MCF 10A (cell line): ENCODE results near the gene NR1H3. TPM values are rescaled to one million over a fixed set of nuclear protein-coding genes. Genes with fewer than 3 reads are reported as not detected.
A peak's percentile ranks its signal among the peaks of the same experiment; 100 is the strongest.

Source experiments
- BruUV-seq: library from RNA; stranded (reverse); fragments of 400-500 nt; replicated peaks from 2 replicates; lab custom pipeline; 2021; lab: Mats Ljungman, UMichigan
- CTCF ChIA-PET: fragments of 300-600 bp; sonication (Branson Sonifier 250); formaldehyde crosslinking; extraction: SDS; loops from one replicate; lab custom pipeline; 2021; ENCODE audit warnings: antibody characterized with exemption, inconsistent platforms; lab: Yijun Ruan, JAX
- POLR2A ChIA-PET: fragments of 300-600, 350-650 bp; sonication (Branson Sonifier 250); formaldehyde crosslinking; extraction: SDS; loops from one replicate; lab custom pipeline; 2020; ENCODE audit warnings: antibody characterized with exemption, inconsistent platforms; lab: Yijun Ruan, JAX
- DNase-seq: peaks from one replicate; pipeline ENCODE4 v3.0.0-alpha.2; 2018; ENCODE audit not compliant: unreplicated experiment
- H3K27ac Mint-ChIP-seq: one replicate; pipeline ENCODE4 v1.8.0; 2022; ENCODE audit warnings: mild to moderate bottlenecking, low read depth, mixed read lengths; ENCODE audit not compliant: unreplicated experiment
- H3K27me3 Mint-ChIP-seq: one replicate; pipeline ENCODE4 v1.8.0; 2022; ENCODE audit warnings: mixed read lengths; ENCODE audit not compliant: insufficient read depth, unreplicated experiment
- H3K36me3 Mint-ChIP-seq: one replicate; pipeline ENCODE4 v1.8.0; 2022; ENCODE audit warnings: mild to moderate bottlenecking, moderate library complexity, mixed read lengths; ENCODE audit not compliant: insufficient read depth, unreplicated experiment
- H3K4me1 Mint-ChIP-seq: one replicate; pipeline ENCODE4 v1.8.0; 2022; ENCODE audit warnings: mixed read lengths; ENCODE audit not compliant: insufficient read depth, unreplicated experiment
- H3K4me3 Mint-ChIP-seq: one replicate; pipeline ENCODE4 v1.8.0; 2022; ENCODE audit warnings: mild to moderate bottlenecking, moderate library complexity, mixed read lengths; ENCODE audit not compliant: unreplicated experiment
- H3K9me3 Mint-ChIP-seq: one replicate; pipeline ENCODE4 v1.8.0; 2022; ENCODE audit warnings: mixed read lengths; ENCODE audit not compliant: unreplicated experiment
- intact Hi-C: fragments of 100-400 bp; cut with micrococcal nuclease; formaldehyde crosslinking; loops from 2 replicates; pipeline ENCODE4 v1.14.1; 2022
- total RNA-seq: library from RNA; stranded (reverse); gene quantifications from 2 replicates; pipeline ENCODE4 v1.2.3, GENCODE V29; 2022
- TF ChIP-seq, protein P1 (sequence below): fragments of 200-600 bp; IDR thresholded peaks from one replicate; pipeline ENCODE4 v1.8.0; 2022; ENCODE audit warnings: antibody characterized with exemption, mild to moderate bottlenecking; ENCODE audit not compliant: unreplicated experiment

NR1H3 gene
- total RNA-seq, 1 experiment from 2014 or later: 17.8 TPM

DNA sequence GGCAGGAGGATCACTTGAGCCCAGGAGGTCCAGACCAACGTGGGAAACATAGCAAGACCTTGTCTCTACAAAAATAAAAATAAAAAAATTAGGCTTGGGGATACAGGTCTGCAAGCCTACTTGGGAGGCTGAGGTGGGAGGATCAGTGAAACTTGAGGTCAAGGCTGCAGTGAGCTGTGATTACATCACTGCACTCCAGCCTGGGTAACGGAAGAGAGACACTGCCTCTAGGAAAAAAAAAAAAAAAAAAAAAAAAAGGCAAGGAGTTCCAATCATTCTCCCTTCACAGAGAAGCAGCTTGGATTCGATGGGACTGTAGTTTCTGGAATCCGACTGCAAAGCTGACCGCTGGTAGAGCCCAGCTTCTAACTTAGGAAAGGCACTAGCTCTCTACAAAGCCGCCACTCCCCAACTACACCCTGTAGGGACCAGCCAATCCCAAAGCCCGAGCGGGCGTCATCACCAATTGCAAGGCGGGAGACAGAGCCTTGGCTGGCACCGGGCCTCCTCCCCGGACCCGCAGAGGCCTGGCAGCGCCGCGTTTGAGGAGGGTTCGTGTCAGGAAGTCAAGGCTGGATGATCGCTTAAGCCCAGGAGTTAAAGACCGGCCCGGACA lies 43.7 kb upstream of the NR1H3 start:
- H3K27me3 Mint-ChIP-seq: no peaks in the 10 kb centered on the region
- peak; percentile 97 for DNase-seq
- no peaks in the 10 kb centered on the region for H3K9me3 Mint-ChIP-seq
- peak overlapping the region; percentile 91 for H3K27ac Mint-ChIP-seq
- ChIA-PET CTCF (interaction anchor here (0.6 to 3.5 kb wide), 10 partner anchors 9 to 815 kb away, joined by 3 to 55 read pairs (median 8); partner anchors contain the start of genes ARFGAP2 and PACSIN3), POLR2A (interaction anchor here (0.5 to 7.9 kb wide), 21 partner anchors 9 to 1443 kb away, joined by 3 to 199 read pairs (median 8); partner anchors contain the start of genes ACP2, ARFGAP2, CELF1 and MADD)
- BruUV-seq: TSS peak; percentile 32
- intact Hi-C loops: loop anchor here (2.0 kb wide), 1 partner anchor 29 kb away; no protein-coding TSS in a partner anchor
- TF ChIP-seq, protein P1, sequence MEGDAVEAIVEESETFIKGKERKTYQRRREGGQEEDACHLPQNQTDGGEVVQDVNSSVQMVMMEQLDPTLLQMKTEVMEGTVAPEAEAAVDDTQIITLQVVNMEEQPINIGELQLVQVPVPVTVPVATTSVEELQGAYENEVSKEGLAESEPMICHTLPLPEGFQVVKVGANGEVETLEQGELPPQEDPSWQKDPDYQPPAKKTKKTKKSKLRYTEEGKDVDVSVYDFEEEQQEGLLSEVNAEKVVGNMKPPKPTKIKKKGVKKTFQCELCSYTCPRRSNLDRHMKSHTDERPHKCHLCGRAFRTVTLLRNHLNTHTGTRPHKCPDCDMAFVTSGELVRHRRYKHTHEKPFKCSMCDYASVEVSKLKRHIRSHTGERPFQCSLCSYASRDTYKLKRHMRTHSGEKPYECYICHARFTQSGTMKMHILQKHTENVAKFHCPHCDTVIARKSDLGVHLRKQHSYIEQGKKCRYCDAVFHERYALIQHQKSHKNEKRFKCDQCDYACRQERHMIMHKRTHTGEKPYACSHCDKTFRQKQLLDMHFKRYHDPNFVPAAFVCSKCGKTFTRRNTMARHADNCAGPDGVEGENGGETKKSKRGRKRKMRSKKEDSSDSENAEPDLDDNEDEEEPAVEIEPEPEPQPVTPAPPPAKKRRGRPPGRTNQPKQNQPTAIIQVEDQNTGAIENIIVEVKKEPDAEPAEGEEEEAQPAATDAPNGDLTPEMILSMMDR: no peak
- H3K4me3 Mint-ChIP-seq: peak overlapping the region; percentile 76
- peaks cover 31% of the 10 kb centered on the region for H3K36me3 Mint-ChIP-seq
- H3K4me1 Mint-ChIP-seq: peaks cover 12% of the 10 kb centered on the region

DNA sequence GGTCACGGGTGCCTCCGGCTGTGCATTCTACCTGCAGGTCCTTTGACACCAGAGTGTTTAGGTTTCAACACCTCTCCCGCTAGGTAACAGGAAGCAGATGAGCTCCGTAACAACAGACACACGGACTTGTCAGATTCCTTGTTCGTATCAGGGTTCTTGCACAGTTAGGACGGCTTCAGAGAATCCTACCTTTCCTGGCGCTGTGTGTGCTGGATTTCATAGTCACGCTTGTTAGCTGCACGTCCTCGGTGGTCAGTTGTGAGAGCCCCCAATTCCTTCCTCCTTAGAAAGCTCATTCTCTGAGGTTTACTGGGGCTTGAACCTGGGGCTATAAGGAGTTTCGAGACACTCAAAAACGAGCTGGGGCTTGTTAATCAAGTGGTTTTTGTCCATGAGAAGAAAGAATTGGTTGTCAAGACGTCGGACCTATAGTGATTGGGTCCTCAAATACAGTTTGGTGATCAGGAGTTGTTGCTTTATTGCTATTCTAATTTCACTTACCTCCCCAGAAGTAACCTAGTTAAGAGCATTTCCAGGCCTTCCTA lies 42.4 kb upstream of the NR1H3 start:
- DNase-seq: peak; percentile 73
- H3K9me3 Mint-ChIP-seq: no peaks in the 10 kb centered on the region

DNA sequence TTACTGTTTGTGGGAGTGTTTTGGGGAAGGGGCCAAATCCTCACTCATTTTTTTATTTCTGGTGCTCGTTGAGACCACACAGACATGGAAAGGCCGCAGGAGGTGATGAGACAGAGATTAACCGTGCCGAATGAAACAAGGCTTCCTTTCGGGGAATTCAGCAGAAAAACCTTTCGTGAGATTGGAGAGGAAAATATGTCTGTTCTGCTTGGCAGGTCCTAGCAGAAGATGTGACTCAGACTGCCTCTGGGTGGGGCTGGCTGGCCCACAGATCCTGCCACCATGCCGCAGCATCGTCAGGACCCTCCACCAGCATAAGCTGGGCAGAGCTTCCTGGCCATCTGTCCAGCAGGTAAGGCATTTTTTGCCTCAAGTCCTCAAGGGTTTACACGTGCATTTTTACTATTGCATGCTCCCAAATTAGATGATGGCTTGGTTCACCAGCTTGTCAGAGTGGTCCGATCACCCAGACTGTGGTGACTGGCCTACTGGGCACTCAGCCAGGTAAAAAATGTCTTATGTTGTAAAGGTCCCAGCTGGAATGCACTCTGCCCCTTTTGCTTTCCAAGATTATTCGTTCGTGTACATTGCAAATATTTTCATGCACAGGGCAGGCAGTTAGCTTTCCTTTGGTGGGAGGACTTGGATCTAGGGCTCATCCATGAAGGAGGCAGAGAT lies 41.5 kb upstream of the NR1H3 start:
- peaks cover 53% of the 10 kb centered on the region for H3K36me3 Mint-ChIP-seq
- ChIA-PET CTCF (interaction anchor here (0.5 to 3.5 kb wide), 6 partner anchors 21 to 1097 kb away, joined by 3 to 55 read pairs (median 3); partner anchors contain the start of genes ARFGAP2 and PACSIN3), POLR2A (interaction anchor here (0.5 to 7.9 kb wide), 15 partner anchors 12 to 385 kb away, joined by 3 to 199 read pairs (median 16); partner anchors contain the start of genes ACP2, ARFGAP2, PACSIN3 and SLC39A13)
- H3K27ac Mint-ChIP-seq: no peak overlapping the region
- BruUV-seq: no TSS peak
- peak; percentile 85 for DNase-seq
- H3K9me3 Mint-ChIP-seq: no peaks in the 10 kb centered on the region
- no peaks in the 10 kb centered on the region for H3K27me3 Mint-ChIP-seq
- H3K4me3 Mint-ChIP-seq: peak overlapping the region; percentile 76
- H3K4me1 Mint-ChIP-seq: peaks cover 22% of the 10 kb centered on the region
- intact Hi-C loops: loop anchor here (1.0 to 5.0 kb wide), 2 partner anchors 39 to 51 kb away; no protein-coding TSS in a partner anchor
- TF ChIP-seq, protein P1: no peak

More for the DNA sequence above, 42.4 kb upstream of the NR1H3 start:
- Mint-ChIP-seq H3K4me1 (peaks cover 19% of the 10 kb centered on the region), H3K4me3 (peak overlapping the region; percentile 76), H3K27ac (peak overlapping the region; percentile 91), H3K36me3 (peaks cover 45% of the 10 kb centered on the region), H3K27me3 (no peaks in the 10 kb centered on the region)
- TSS peak; percentile 65 for BruUV-seq
- ChIA-PET CTCF (interaction anchor here (0.8 to 3.5 kb wide), 8 partner anchors 12 to 159 kb away, joined by 3 to 55 read pairs (median 6); partner anchors contain the start of genes ARFGAP2 and PACSIN3), POLR2A (interaction anchor here (0.7 to 7.9 kb wide), 18 partner anchors 9 to 390 kb away, joined by 3 to 199 read pairs (median 10); partner anchors contain the start of genes ACP2, ARFGAP2, CELF1 and NR1H3)
- intact Hi-C loops: loop anchor here (2.0 to 5.0 kb wide), 2 partner anchors 31 to 52 kb away; no protein-coding TSS in a partner anchor
- TF ChIP-seq, protein P1: no peak
